Measurements from ENCODE around the gene IRX2.

DNA sequence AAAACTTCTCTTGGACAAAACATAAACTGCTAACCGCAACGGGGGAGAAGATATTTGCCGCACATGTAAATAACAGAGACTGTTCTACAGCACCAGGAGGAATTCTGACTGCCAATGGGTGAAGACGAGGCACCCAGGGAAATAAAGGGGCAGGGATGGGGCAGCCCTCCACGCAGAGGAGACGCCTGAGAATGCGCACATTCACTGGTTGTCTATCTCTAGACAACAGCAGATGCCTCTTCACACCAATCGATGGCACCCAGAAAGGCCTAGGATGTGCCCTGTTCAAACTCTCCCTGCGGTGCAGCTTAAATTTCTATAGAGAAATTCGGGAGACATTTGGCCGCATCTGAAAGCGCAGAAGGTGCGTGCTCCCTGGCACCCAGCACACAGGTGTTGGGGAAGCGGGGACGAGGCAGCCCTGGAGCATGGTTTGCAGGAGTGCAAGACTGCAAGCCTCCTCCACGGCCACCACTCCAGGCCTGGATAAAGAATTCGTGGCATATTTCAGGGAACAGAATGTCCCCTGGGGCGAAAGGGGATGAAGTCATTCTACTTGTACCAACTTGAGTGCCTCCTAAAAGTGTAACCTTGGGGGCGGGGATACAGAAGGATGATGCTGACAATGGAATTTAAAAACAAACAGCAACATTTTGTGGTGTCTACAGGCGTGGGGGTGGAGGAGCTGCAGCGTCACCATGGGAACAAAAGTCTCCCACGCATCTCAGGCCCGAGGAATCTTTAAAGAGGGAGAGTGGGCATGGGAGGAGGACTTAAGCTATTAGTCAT, 6.3 kb upstream of the IRX2 start:
- TF ChIP-seq YY1 (IDR thresholded peaks at IDR 0.05; ENCODE audit: insufficient read depth, insufficient read length) (no peak), ZNF274 (IDR thresholded peaks at IDR 0.05; ENCODE audit: low read depth, low read length) (no peak)
